ENCODE measurements around the gene ZFP64.
"Not testable (repeated sequence)": the region's sequence is repeated elsewhere in the genome, so short reads cannot be mapped to it uniquely, and the experiment has no call there.

ZFP64 gene

DNA sequence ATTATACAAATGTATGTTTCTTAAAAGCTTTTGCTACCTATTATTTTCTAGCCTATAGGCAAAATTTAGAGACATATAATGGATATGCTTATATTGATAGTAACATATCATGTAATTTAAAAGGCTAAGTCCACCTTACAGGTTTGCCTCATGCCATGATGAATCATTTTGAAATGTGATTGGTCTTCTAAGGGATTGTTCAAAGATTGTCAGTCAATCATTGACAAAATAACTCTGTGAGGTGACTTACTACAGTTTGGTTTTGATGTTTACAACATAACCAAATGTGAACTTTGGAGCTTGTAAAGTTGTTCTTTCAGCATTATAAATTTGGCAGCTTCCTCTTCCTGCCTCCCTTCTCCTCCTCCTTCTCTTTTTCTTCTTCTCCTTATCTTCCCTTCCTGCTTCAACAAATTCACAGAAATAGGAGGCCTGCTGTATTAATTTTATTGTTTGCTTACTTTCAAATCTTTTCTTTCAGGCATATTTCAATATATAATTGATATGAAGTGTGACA is 39.7 kb upstream of the ZFP64 start:
- no peak overlapping the region for H3K4me3 ChIP-seq (replicated peaks in 1 of 2; ENCODE audit: low read depth in 2 of 2, low read length in 2 of 2)
- no peak for DNase-seq (ENCODE audit: low read depth in 2 of 2)
- TF ChIP-seq CTCF (IDR thresholded peaks at IDR 0.05; ENCODE audit: low read depth, low read length) = no peak

- DNase-seq (ENCODE audit: low read depth in 2 of 2) = peak; percentile 43 to 63
- TF ChIP-seq CTCF (IDR thresholded peaks at IDR 0.05; ENCODE audit: low read depth, low read length) = no peak
- no peak overlapping the region for H3K4me3 ChIP-seq (replicated peaks in 1 of 2; ENCODE audit: low read depth in 2 of 2, low read length in 2 of 2)
Observed at GRCh38 chr20:52230409-52230808, 38.8 kb upstream of the ZFP64 start.

DNA sequence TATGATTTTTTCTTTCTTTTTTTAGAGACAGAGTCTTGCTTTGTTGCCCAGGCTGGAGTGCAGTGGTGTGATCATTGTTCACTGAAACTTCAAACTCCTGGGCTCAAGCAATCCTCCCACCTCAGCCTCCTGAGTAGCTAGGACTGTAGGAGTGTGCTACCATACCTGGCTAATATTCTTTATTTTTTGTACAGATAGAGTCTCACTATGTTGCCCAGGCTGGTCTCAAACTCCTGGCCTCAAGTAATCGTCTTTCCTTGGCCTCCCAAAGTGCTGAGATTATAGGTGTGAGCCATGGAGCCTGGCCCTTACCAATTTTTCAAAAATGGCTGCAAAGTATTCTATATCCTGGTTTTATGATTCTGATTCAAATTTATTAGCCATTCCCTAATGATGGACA is 37.8 kb upstream of the ZFP64 start:
- DNase-seq (ENCODE audit: low read depth in 2 of 2); H3K4me3 ChIP-seq (replicated peaks in 1 of 2; ENCODE audit: low read depth in 2 of 2, low read length in 2 of 2): not testable (repeated sequence)

- no peak overlapping the region for H3K4me3 ChIP-seq (replicated peaks in 1 of 2; ENCODE audit: low read depth in 2 of 2, low read length in 2 of 2)
- TF ChIP-seq CTCF (IDR thresholded peaks at IDR 0.05; ENCODE audit: low read depth, low read length) = no peak
- DNase-seq (ENCODE audit: low read depth in 2 of 2) = peak in 1 of 2 donors; percentile 11
Observed at GRCh38 chr20:52226370-52226769, 34.8 kb upstream of the ZFP64 start.

DNA sequence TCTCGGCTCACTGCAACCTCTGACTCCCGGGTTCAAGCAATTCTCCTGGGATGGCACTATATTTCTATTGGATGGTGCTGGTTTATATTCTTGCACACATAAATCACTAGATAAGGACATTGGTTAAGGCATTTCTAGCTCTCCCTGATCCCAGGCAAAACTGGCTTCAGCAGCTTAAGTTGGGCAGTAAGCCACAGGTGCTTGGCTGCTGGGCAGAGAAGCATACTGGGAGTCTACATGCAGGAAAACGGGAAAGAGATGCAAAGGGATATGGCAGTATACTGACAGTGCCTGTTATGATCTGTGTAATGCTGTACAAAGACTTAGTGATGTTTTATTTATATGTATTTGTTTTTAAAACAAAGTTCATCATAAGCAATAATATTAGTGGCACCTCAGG is 33.3 kb upstream of the ZFP64 start:
- no peak overlapping the region for H3K4me3 ChIP-seq (replicated peaks in 1 of 2; ENCODE audit: low read depth in 2 of 2, low read length in 2 of 2)
- no peak for TF ChIP-seq CTCF (IDR thresholded peaks at IDR 0.05; ENCODE audit: low read depth, low read length)
- DNase-seq (ENCODE audit: low read depth in 2 of 2) = no peak

GRCh38 chr20:52221362-52221761 is 29.8 kb upstream of the ZFP64 start:
- not testable (repeated sequence) for DNase-seq (ENCODE audit: low read depth in 2 of 2); H3K4me3 ChIP-seq (replicated peaks in 1 of 2; ENCODE audit: low read depth in 2 of 2, low read length in 2 of 2)

DNA sequence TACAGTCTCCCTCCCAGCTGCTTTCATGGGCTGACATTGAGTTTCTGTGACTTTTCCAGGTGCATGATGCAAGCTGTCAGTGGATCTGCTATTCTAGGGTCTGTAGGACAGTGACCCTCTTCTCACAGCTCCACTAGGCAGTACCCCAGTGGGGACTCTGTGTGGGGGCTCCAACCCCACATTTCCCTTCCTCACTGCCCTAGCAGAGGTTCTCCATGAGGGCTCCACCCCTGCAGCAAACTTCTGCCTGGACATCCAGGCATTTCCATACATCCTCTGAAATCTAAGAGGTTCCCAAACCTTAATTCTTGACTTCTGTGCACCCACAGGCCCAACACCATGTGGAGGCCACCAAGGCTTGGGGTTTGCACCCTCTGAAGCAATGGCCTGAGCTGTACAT is 29.3 kb upstream of the ZFP64 start:
- not testable (repeated sequence) for DNase-seq (ENCODE audit: low read depth in 2 of 2); H3K4me3 ChIP-seq (replicated peaks in 1 of 2; ENCODE audit: low read depth in 2 of 2, low read length in 2 of 2)

- TF ChIP-seq CTCF (IDR thresholded peaks at IDR 0.05; ENCODE audit: low read depth, low read length) = no peak
- H3K4me3 ChIP-seq (replicated peaks in 1 of 2; ENCODE audit: low read depth in 2 of 2, low read length in 2 of 2) = no peak overlapping the region
- no peak for DNase-seq (ENCODE audit: low read depth in 2 of 2)
Observed at GRCh38 chr20:52219441-52219840, 27.9 kb upstream of the ZFP64 start.
